AG04450 (cell line): Measurements from ENCODE around the gene CCDC51. TPM values are rescaled to one million over a fixed set of nuclear protein-coding genes. Genes with fewer than 3 reads are reported as not detected.
A peak's percentile ranks its signal among the peaks of the same experiment; 100 is the strongest.

Experiments used
- CTCF ChIA-PET: fragments of 300-600, 350-600 bp; formaldehyde crosslinking; extraction: SDS; loops from one replicate; lab custom pipeline; 2022; ENCODE audit warnings: antibody characterized with exemption, inconsistent platforms; lab: Charles Lee
- POLR2A ChIA-PET: fragments of 350-600 bp; formaldehyde crosslinking; extraction: SDS; loops from one replicate; lab custom pipeline; 2021; ENCODE audit warnings: antibody characterized with exemption, inconsistent platforms; lab: Yijun Ruan, JAX
- DNase-seq: peaks from one replicate; pipeline ENCODE4 v3.0.0-alpha.2; 2011; ENCODE audit warnings: low read depth, low spot score
- H3K27ac ChIP-seq: one replicate; pipeline ENCODE4 v1.5.1; 2012; ENCODE audit warnings: low read depth, low read length, control low read depth
- H3K27me3 ChIP-seq: one replicate; pipeline ENCODE4 v1.6.0; 2012; ENCODE audit warnings: low read length; ENCODE audit not compliant: control insufficient read depth, insufficient read depth
- H3K4me3 ChIP-seq: 2 replicates; pipeline ENCODE4 v1.5.1; 2011; ENCODE audit warnings: mild to moderate bottlenecking, low read depth, low read length, control low read depth
- H3K9me3 ChIP-seq: 2 replicates; pipeline ENCODE4 v1.5.1; 2012; ENCODE audit warnings: low read length; ENCODE audit not compliant: control insufficient read depth, insufficient read depth
- polyA plus RNA-seq: library from polyadenylated mRNA; depleted of rRNA; stranded (reverse); fragments of >200 nt; gene quantifications from 2 replicates; pipeline ENCODE4 v1.2.3, GENCODE V29; 2011
- TF ChIP-seq, protein P1 (sequence below): IDR thresholded peaks from 2 replicates; pipeline ENCODE4 v1.5.1; 2011; ENCODE audit warnings: low read depth, low read length, control low read depth, inconsistent platforms

Gene CCDC51
- polyA plus RNA-seq, 1 experiment: 9.5 TPM

DNA sequence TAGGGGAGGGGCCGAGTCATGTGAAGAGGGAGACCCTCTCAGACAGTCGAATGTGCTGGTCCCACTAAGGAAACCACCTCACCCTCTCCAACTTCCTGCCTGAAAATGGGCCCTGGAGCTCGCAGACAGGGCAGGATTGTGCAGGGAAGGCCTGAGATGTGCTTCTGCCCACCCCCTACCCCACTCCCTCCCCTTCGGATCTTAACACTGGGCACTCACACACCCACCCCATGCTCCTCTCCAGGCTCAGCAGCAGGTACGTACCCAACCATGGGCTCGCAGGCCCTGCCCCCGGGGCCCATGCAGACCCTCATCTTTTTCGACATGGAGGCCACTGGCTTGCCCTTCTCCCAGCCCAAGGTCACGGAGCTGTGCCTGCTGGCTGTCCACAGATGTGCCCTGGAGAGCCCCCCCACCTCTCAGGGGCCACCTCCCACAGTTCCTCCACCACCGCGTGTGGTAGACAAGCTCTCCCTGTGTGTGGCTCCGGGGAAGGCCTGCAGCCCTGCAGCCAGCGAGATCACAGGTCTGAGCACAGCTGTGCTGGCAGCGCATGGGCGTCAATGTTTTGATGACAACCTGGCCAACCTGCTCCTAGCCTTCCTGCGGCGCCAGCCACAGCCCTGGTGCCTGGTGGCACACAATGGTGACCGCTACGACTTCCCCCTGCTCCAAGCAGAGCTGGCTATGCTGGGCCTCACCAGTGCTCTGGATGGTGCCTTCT is 26.6 kb upstream of the CCDC51 start:
- CTCF ChIA-PET: interaction anchor here (0.5 to 1.8 kb wide), 4 partner anchors 79 to 94 kb away, joined by 3 to 6 read pairs (median 3); no protein-coding TSS in a partner anchor

DNA sequence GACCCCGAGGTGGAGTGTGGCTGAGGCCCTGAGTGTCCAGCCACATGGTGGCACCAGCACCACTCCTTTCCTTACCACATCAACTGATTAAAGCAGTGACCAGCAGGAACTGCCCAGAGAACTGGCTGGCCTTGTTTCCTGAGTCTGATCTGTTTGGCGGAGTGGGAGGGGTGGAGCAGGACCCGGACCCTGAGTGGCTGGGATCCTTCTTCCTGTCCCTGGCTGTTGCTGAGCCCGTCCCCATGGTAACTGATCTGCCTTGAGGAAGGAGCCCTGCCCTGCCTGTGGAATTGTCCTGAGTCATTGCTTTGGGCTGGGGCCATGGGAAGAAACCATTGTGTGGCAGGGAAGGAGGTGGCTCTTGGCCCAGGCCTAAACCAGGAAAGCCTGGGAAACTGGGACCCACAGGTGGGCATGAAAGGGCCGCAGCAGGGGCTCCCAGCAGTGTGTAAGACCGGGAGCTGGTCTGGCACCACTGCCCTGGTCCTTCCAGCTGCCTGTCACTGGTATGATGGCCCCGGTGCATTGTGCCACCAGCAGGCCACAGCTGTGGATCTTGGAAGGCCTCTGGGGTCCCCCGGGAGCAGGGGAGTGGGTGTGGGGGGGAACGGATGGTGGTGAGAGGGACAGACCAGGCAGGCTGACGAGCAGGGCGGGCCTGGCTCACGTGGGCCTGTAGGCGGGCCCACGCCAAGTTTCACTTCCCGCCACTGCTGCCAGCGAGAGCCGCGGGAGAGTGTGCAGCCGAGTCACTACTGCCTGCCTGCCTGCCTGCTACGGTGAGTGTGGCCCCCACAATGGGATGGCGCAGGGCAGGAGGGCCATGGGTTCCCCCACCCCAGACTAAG is 25.8 kb upstream of the CCDC51 start:
- Histone ChIP-seq H3K27ac (peak overlapping the region; percentile 100), H3K4me3 (peak overlapping the region; percentile 66), H3K27me3 (no peaks in the 10 kb centered on the region), H3K9me3 (no peaks in the 10 kb centered on the region)
- peak; percentile 98 for DNase-seq
- POLR2A ChIA-PET: interaction anchor here (1.7 kb wide), 2 partner anchors 76 to 84 kb away, joined by 3 to 6 read pairs; no protein-coding TSS in a partner anchor
- CTCF ChIA-PET: interaction anchor here (1.3 to 1.8 kb wide), 3 partner anchors 79 to 88 kb away, joined by 3 to 6 read pairs (median 3); no protein-coding TSS in a partner anchor
- TF ChIP-seq, protein P1, sequence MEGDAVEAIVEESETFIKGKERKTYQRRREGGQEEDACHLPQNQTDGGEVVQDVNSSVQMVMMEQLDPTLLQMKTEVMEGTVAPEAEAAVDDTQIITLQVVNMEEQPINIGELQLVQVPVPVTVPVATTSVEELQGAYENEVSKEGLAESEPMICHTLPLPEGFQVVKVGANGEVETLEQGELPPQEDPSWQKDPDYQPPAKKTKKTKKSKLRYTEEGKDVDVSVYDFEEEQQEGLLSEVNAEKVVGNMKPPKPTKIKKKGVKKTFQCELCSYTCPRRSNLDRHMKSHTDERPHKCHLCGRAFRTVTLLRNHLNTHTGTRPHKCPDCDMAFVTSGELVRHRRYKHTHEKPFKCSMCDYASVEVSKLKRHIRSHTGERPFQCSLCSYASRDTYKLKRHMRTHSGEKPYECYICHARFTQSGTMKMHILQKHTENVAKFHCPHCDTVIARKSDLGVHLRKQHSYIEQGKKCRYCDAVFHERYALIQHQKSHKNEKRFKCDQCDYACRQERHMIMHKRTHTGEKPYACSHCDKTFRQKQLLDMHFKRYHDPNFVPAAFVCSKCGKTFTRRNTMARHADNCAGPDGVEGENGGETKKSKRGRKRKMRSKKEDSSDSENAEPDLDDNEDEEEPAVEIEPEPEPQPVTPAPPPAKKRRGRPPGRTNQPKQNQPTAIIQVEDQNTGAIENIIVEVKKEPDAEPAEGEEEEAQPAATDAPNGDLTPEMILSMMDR: peak; percentile 67

More for the DNA sequence above, 26.6 kb upstream of the CCDC51 start:
- TF ChIP-seq, protein P1: no peak
- Histone ChIP-seq H3K27ac (peak overlapping the region; percentile 100), H3K27me3 (no peaks in the 10 kb centered on the region), H3K4me3 (peak overlapping the region; percentile 66), H3K9me3 (no peaks in the 10 kb centered on the region)
- POLR2A ChIA-PET: interaction anchor here (0.6 to 1.7 kb wide), 3 partner anchors 71 to 83 kb away, joined by 3 to 11 read pairs (median 6); no protein-coding TSS in a partner anchor
- DNase-seq: no peak

DNA sequence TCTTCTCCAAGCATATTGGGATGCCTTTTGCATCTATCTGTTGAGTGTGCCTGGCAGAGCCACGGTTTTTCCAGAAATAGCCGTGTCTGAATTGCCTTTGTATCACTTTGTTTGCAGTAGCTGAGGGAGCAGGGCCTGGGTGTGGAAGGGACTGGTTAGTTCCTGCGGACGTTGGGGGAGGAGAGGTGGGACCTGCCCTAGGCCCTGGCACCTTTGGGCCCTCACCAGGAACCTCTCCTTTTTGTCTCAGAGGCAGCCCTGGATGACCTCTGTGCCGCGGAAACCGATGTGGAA is 25.3 kb upstream of the CCDC51 start:
- Histone ChIP-seq H3K27me3 (no peaks in the 10 kb centered on the region), H3K27ac (peak overlapping the region; percentile 100), H3K9me3 (no peaks in the 10 kb centered on the region), H3K4me3 (no peak overlapping the region)
- no peak for DNase-seq
- CTCF ChIA-PET: interaction anchor here (0.6 to 2.1 kb wide), 4 partner anchors 80 to 88 kb away, joined by 3 to 15 read pairs (median 3); no protein-coding TSS in a partner anchor
- POLR2A ChIA-PET: interaction anchor here (1.7 kb wide), 1 partner anchor 84 kb away, joined by 6 read pairs; no protein-coding TSS in a partner anchor
- TF ChIP-seq, protein P1: no peak

DNA sequence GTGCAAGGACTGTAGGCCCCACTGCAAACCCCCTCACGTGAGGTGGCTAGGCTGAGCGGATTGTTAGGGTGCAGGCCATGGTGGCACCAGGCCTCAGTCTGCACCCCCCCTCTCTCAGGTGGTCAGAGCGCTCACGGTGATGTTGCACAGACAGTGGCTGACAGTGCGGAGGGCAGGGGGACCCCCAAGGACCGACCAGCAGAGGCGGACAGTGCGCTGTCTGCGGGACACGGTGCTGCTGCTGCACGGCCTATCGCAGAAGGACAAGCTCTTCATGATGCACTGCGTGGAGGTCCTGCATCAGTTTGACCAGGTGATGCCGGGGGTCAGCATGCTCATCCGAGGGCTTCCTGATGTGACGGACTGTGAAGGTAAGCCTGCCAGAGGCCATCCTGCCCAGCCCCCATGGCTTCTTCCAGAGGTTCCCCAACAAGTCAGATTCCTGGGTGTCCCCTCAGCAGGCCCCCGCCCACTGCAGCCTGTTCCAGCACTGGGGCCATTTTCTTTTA is 24.8 kb upstream of the CCDC51 start:
- no peak for DNase-seq
- Histone ChIP-seq H3K27ac (peak overlapping the region; percentile 100), H3K27me3 (no peaks in the 10 kb centered on the region), H3K9me3 (no peaks in the 10 kb centered on the region), H3K4me3 (no peak overlapping the region)
- ChIA-PET CTCF (interaction anchor here (0.6 to 2.1 kb wide), 5 partner anchors 29 to 89 kb away, joined by 3 to 15 read pairs (median 3); no protein-coding TSS in a partner anchor), POLR2A (interaction anchor here (1.1 kb wide), 1 partner anchor 18 kb away, joined by 3 read pairs; the partner anchor contains the start of gene ATRIP)
- TF ChIP-seq, protein P1: no peak
